Adipocyte (in vitro differentiated cells): ENCODE results near the gene GRB7.
"Not testable (repeated sequence)": the region's sequence is repeated elsewhere in the genome, so short reads cannot be mapped to it uniquely, and the experiment has no call there.

Experiments used
- DNase-seq: peaks from one replicate; pipeline ENCODE4 v3.0.0-alpha.2; 2015; ENCODE audit warnings: low read depth
- H3K27me3 ChIP-seq: replicated peaks from 2 replicates; pipeline ENCODE4 v1.7.0; 2013; ENCODE audit warnings: mild to moderate bottlenecking, low read length, moderate library complexity; ENCODE audit not compliant: control insufficient read depth, insufficient read depth
- H3K36me3 ChIP-seq: 2 replicates; pipeline ENCODE4 v1.7.0; 2013; ENCODE audit warnings: low read length, mild to moderate bottlenecking, moderate library complexity; ENCODE audit not compliant: control insufficient read depth, insufficient read depth, severe bottlenecking
- H3K4me1 ChIP-seq: 2 replicates; pipeline ENCODE4 v1.7.0; 2013; ENCODE audit warnings: mild to moderate bottlenecking, low read length, moderate library complexity; ENCODE audit not compliant: control insufficient read depth, insufficient read depth
- H3K4me3 ChIP-seq: 2 replicates; pipeline ENCODE4 v1.7.0; 2013; ENCODE audit warnings: mild to moderate bottlenecking, low read length, moderate library complexity
- H3K9ac ChIP-seq: 2 replicates; pipeline ENCODE4 v1.7.0; 2013; ENCODE audit warnings: mild to moderate bottlenecking, low read length, moderate library complexity
- H3K9me3 ChIP-seq: 2 replicates; pipeline ENCODE4 v1.7.0; 2013; ENCODE audit warnings: mild to moderate bottlenecking, low read length, moderate library complexity; ENCODE audit not compliant: control insufficient read depth

The GRB7 gene

GRCh38 chr17:39746145-39746461 lies 8.4 kb downstream of the GRB7 start:
- no peak overlapping the region for H3K4me3 ChIP-seq
- H3K27me3 ChIP-seq, result peaks cover 9% of the 10 kb centered on the region
- H3K4me1 ChIP-seq, result peaks cover 9% of the 10 kb centered on the region
- no peaks in the 10 kb centered on the region for H3K9me3 ChIP-seq
- DNase-seq, result no peak
- no peaks in the 10 kb centered on the region for H3K36me3 ChIP-seq
- no peak overlapping the region for H3K9ac ChIP-seq

- Histone ChIP-seq H3K36me3 (no peaks in the 10 kb centered on the region), H3K4me3 (no peak overlapping the region), H3K4me1 (peaks cover 9% of the 10 kb centered on the region), H3K27me3 (peaks cover 9% of the 10 kb centered on the region), H3K9ac (no peak overlapping the region), H3K9me3 (no peaks in the 10 kb centered on the region)
- no peak for DNase-seq
Observed at GRCh38 chr17:39747745-39748144, 10.0 kb downstream of the GRB7 start.

DNA sequence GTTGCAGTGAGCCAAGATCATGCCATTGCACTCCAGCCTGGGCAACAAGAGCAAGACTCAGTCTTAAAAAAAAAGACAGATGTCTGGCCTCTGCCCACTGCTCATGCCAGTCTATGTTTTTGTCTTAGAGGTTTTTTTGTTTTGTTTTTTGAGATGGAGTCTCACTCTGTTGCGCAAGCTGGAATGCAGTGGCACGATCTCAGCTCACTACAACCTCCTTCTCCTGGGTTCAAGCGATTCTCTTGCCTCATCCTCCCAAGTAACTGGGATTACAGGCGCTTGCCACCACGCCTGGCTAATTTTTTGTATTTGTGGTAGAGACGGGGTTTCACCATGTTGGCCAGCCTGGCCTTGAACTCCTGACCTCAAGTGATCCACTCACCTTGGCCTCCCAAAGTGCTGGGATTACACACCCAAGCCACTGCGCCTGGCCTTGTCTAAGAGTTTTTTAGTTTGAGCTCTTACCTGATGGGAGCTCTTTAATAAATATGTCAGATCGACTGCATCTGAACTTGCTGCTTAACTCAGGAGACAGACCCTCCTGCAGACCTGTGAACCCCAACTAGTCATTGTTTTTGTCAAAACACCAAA lies 10.8 kb downstream of the GRB7 start:
- H3K9me3 ChIP-seq, H3K36me3 ChIP-seq, H3K9ac ChIP-seq, H3K4me3 ChIP-seq, H3K27me3 ChIP-seq, DNase-seq: not testable (repeated sequence)
- H3K4me1 ChIP-seq, result peaks cover 14% of the 10 kb centered on the region

GRCh38 chr17:39750131-39751015 lies 12.6 kb downstream of the GRB7 start:
- Histone ChIP-seq H3K9me3 (no peaks in the 10 kb centered on the region), H3K36me3 (no peaks in the 10 kb centered on the region)
- no peak for DNase-seq

GRCh38 chr17:39751016-39751543 lies 13.3 kb downstream of the GRB7 start:
- Histone ChIP-seq H3K9me3 (no peaks in the 10 kb centered on the region), H3K4me1 (peaks cover 18% of the 10 kb centered on the region), H3K27me3 (peaks cover 3% of the 10 kb centered on the region), H3K4me3 (no peak overlapping the region), H3K9ac (no peak overlapping the region), H3K36me3 (no peaks in the 10 kb centered on the region)
- no peak for DNase-seq

More at GRCh38 chr17:39750131-39751015, 12.6 kb downstream of the GRB7 start:
- no peak overlapping the region for H3K9ac ChIP-seq
- H3K27me3 ChIP-seq, result peaks cover 3% of the 10 kb centered on the region
- H3K4me3 ChIP-seq, result no peak overlapping the region
- peaks cover 18% of the 10 kb centered on the region for H3K4me1 ChIP-seq

DNA sequence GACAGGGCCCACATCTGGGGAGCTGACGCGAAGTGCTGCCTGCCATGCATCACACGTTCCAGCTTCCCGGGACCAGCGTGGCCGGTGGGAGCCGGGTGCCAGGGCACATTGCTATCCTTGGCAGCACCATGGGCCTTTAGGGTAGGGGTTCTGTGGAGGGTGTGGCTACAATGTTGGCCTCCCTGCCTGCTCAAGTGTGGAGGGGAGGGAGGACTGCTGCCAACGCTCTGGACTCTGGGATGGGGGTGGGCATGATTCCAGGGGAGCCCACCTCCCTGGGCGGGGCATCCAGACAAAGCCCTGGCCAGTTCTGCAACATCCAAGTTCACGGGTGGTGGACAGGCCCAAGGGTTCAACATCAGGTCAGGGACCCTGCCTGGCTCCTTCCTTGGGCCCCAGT lies 13.9 kb downstream of the GRB7 start:
- Histone ChIP-seq H3K27me3 (peaks cover 3% of the 10 kb centered on the region), H3K4me3 (no peak overlapping the region), H3K36me3 (no peaks in the 10 kb centered on the region), H3K4me1 (peaks cover 18% of the 10 kb centered on the region), H3K9ac (no peak overlapping the region), H3K9me3 (no peaks in the 10 kb centered on the region)
- no peak for DNase-seq

DNA sequence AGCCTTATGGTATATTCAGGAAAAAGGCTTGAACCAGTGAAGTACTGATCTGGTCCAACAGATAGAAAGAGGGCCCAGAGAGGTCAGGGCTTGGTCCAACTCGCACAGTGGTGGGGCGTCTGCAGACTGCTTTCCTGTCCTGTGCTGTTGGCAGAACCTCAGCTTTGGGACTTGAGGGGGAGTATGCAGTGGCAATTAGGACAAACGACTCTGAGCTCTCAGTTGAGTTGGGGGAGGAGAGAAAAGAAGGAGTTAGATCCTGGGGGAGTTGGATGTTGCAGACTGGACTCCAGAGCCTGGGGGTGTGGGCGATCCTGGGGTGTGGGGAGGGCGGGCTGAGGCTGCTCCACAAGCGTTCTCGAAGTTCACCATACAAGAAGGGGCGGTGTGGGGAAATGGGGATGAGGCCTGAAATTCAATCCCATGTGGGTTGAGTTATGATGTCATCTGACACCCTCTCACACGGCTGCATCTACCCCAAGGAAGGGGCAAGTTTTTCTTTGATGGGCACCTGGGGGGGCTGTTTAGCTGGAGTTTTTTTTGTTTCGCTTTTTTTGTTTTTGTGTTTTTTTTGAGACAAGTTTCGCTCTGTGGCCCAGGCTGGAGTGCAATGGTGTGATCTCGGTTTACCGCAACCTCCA lies 14.6 kb downstream of the GRB7 start:
- Histone ChIP-seq H3K4me1 (peaks cover 18% of the 10 kb centered on the region), H3K36me3 (no peaks in the 10 kb centered on the region), H3K9ac (no peak overlapping the region), H3K4me3 (no peak overlapping the region), H3K9me3 (no peaks in the 10 kb centered on the region), H3K27me3 (peaks cover 3% of the 10 kb centered on the region)
- no peak for DNase-seq

DNA sequence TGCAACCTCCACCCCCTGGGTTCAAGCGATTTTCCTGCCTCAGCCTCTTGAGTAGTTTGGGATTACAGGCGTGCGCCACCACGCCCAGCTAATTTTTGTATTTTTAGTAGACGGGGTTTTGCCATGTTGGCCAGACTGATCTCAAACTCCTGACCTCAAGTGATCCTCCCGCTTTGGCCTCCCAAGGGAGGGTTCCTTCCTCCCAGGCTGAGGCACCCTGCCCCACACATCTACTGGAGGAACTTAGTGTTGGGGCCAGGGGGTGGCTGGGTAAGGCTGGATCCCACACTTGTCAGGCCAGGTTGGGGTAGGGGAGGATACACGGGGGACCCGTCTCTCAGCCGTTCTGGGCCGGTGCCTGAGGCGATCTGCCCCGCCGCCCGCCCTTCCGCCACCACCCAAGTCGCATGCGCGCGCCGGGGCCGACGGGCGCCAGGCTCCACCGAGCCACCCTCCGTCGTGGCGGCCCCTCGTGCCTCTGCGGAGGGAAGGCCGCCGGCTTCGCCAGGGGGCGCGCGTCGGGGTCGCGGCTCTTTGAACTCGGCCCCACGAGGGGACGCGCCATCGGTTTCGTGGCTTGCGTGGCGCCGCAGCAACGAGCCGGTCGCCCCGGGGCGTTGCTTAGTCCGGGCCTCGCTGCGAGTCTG lies 15.9 kb downstream of the GRB7 start:
- Histone ChIP-seq H3K9ac (peak overlapping the region; percentile 88), H3K27me3 (peaks cover 3% of the 10 kb centered on the region), H3K4me3 (peak overlapping the region; percentile 85), H3K9me3 (no peaks in the 10 kb centered on the region), H3K4me1 (peaks cover 18% of the 10 kb centered on the region), H3K36me3 (no peaks in the 10 kb centered on the region)
- DNase-seq, result peak; percentile 51

DNA sequence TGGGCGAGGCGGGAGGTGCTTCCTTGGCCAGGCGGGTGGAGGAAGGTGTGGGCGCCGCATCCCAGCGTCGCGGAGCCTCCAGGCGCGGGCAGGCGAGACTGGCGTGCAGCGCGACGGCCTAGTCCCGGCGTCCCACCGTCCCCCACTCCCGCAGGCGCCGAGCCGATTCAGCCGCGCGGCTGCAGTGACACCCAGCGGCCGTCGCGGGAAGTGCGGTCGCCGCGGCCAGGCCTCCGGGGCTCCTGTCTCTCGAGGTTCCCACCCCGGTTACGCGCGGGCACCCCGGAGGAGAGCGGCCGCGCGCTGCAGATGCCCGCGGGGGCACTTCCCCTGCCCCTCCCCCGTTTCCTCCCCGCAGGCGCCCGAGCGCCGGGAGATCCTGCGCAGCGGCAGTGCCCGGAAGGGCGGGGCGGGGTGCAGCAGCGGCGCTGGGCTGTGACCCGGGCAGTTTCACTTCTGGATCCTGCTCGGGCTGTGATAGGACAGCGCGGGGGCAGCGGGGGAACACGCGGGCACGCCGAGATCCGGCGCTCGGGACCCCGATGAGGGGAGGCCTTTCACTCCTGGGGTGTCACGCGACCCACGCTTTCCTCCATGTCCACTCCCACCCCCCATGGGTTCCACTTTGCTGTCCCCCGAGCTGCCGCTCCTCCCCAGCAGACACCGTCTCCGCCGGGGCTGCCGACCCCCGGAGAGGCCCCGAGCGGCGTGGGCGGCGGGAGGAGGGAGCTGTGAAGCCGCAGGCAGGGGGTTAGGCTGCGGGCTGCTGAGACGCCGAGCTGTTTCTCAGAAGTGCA lies 16.6 kb downstream of the GRB7 start:
- DNase-seq, result peak; percentile 93
- H3K9ac ChIP-seq, result peak overlapping the region; percentile 88
- H3K27me3 ChIP-seq, result peaks cover 6% of the 10 kb centered on the region
- no peaks in the 10 kb centered on the region for H3K9me3 ChIP-seq
- peak overlapping the region; percentile 85 for H3K4me3 ChIP-seq
- peaks cover 18% of the 10 kb centered on the region for H3K4me1 ChIP-seq
- H3K36me3 ChIP-seq, result no peaks in the 10 kb centered on the region

GRCh38 chr17:39754958-39755553 lies 17.3 kb downstream of the GRB7 start:
- H3K27me3 ChIP-seq, result peaks cover 9% of the 10 kb centered on the region
- peak; percentile 15 for DNase-seq

More at GRCh38 chr17:39754958-39755553, 17.3 kb downstream of the GRB7 start:
- H3K36me3 ChIP-seq, result no peaks in the 10 kb centered on the region
- H3K4me1 ChIP-seq, result peaks cover 17% of the 10 kb centered on the region
- H3K4me3 ChIP-seq, result peak overlapping the region; percentile 85
- H3K9ac ChIP-seq, result peak overlapping the region; percentile 88
- no peaks in the 10 kb centered on the region for H3K9me3 ChIP-seq
